C4-2B (cell line): ENCODE measurements around the gene ZBTB43.
"Not testable (repeated sequence)": the region's sequence is repeated elsewhere in the genome, so short reads cannot be mapped to it uniquely, and the experiment has no call there.

Source experiments
- CTCF ChIP-seq: fragments of 450-650 bp; conservative IDR thresholded peaks from 2 replicates; pipeline ENCODE4 v1.5.1; 2017; ENCODE audit warnings: mild to moderate bottlenecking
- ZFX ChIP-seq: fragments of 450-650 bp; IDR thresholded peaks from 2 replicates; pipeline ENCODE4 v1.6.1; 2017

- TF ChIP-seq CTCF, ZFX: not testable (repeated sequence)
Observed at GRCh38 chr9:126810221-126810620, 5.4 kb downstream of the ZBTB43 start.
